Tibial artery (tissue), 4 donors: ENCODE data around the gene RPUSD3.
A peak's percentile ranks its signal among the peaks of the same experiment; 100 is the strongest.

ENCODE experiments used
- DNase-seq, 2 donors: peaks; one replicate each; pipeline ENCODE4 v3.0.0-alpha.2; 2019
- H3K27ac ChIP-seq, 2 donors: fragments of 200-600 bp; sonication (generic) in 1 of 2; 1 replicate in 1 of 2; 2 replicates in 1 of 2; pipeline ENCODE4 v1.5.1; 2018 to 2019; ENCODE audit warnings: mild to moderate bottlenecking in 1 of 2
- H3K27me3 ChIP-seq, 2 donors: fragments of 200-600 bp; sonication (generic) in 1 of 2; one replicate each; pipeline versions ENCODE4 v1.5.1 to v1.6.0; 2016 to 2019
- H3K36me3 ChIP-seq, 3 donors: fragments of 200-600 bp; sonication (generic) in 2 of 3; one replicate each; pipeline ENCODE4 v1.5.1; 2016 to 2019; ENCODE audit warnings: mild to moderate bottlenecking in 2 of 3
- H3K4me1 ChIP-seq, 4 donors: fragments of 200-600 bp; sonication (generic) in 2 of 4; 1 replicate in 3 of 4; 2 replicates in 1 of 4; pipeline ENCODE4 v1.5.1; 2016 to 2019
- H3K4me3 ChIP-seq, 2 donors: fragments of 200-600 bp; sonication (generic) in 1 of 2; 1 replicate in 1 of 2; 2 replicates in 1 of 2; pipeline ENCODE4 v1.5.1; 2018 to 2019; ENCODE audit warnings: mild to moderate bottlenecking in 2 of 2
- H3K9me3 ChIP-seq, 3 donors: fragments of 200-600 bp; sonication (generic) in 1 of 3; one replicate each; pipeline ENCODE4 v1.5.1; 2016 to 2019
- CTCF ChIP-seq, 2 experiments: fragments of 200-600 bp in 1 of 2; fragments of 450-650 bp in 1 of 2; IDR thresholded peaks; one replicate each; pipeline ENCODE4 v1.5.1; 2017 to 2019; ENCODE audit warnings: antibody characterized with exemption in 2 of 2, mild to moderate bottlenecking in 1 of 2, moderate library complexity in 1 of 2
- intact Hi-C: fragments of 100-400 bp; cut with DNase I; formaldehyde crosslinking; loops from one replicate; pipeline ENCODE4 v1.15.0; 2023; ENCODE audit warnings: low total_unique reads

The RPUSD3 gene

GRCh38 chr3:9791127-9791526 lies 52.7 kb downstream of the RPUSD3 start:
- peaks cover 20 to 58% (median 30%) of the 10 kb centered on the region in 3 donors for H3K36me3 ChIP-seq
- H3K27me3 ChIP-seq, result no peaks in the 10 kb centered on the region
- peaks cover 0 to 43% (median 37%) of the 10 kb centered on the region in 4 donors for H3K4me1 ChIP-seq
- H3K27ac ChIP-seq, result peak overlapping the region; percentile 94 to 97
- no peak for TF ChIP-seq CTCF (IDR thresholded peaks at IDR 0.05)
- no peaks in the 10 kb centered on the region for H3K9me3 ChIP-seq
- DNase-seq, result no peak
- peak overlapping the region in 1 of 2 donors; percentile 68 for H3K4me3 ChIP-seq
- intact Hi-C loops, result no loop called here
